Neural progenitor cell (in vitro differentiated cells): ENCODE measurements around the gene DIAPH2. TPM values are rescaled to one million over a fixed set of nuclear protein-coding genes. Genes with fewer than 3 reads are reported as not detected.

ENCODE experiments used
- DNase-seq: peaks from one replicate; pipeline ENCODE4 v3.0.0-alpha.2; 2016; ENCODE audit warnings: low spot score
- H2AFZ ChIP-seq: fragments of 200-600 bp; sonication (generic); replicated peaks from 2 replicates; pipeline ENCODE4 v1.6.1; 2016; ENCODE audit warnings: antibody characterized with exemption
- H3F3A ChIP-seq: fragments of 200-600 bp; sonication (generic); 2 replicates; pipeline ENCODE4 v1.6.1; 2016; ENCODE audit warnings: antibody characterized with exemption, low read depth
- H3K27ac ChIP-seq: fragments of 200-600 bp; sonication (generic); 2 replicates; pipeline ENCODE4 v1.5.1; 2016; ENCODE audit warnings: mild to moderate bottlenecking
- H3K27me3 ChIP-seq: fragments of 200-600 bp; sonication (generic); 2 replicates; pipeline ENCODE4 v1.6.1; 2016; ENCODE audit warnings: mild to moderate bottlenecking, moderate library complexity
- H3K36me3 ChIP-seq: fragments of 200-600 bp; sonication (generic); 2 replicates; pipeline ENCODE4 v1.5.1; 2016
- H3K4me1 ChIP-seq: fragments of 200-600 bp; sonication (generic); 2 replicates; pipeline ENCODE4 v1.6.1; 2016; ENCODE audit warnings: mixed run types
- H3K4me2 ChIP-seq: fragments of 200-600 bp; sonication (generic); 2 replicates; pipeline ENCODE4 v1.6.1; 2016
- H3K4me3 ChIP-seq: fragments of 200-600 bp; sonication (generic); 2 replicates; pipeline ENCODE4 v1.5.1; 2016
- H3K79me2 ChIP-seq: fragments of 200-600 bp; sonication (generic); 2 replicates; pipeline ENCODE4 v1.6.1; 2016; ENCODE audit warnings: low read depth
- H3K9ac ChIP-seq: fragments of 200-600 bp; sonication (generic); 2 replicates; pipeline ENCODE4 v1.6.1; 2016
- H3K9me3 ChIP-seq: fragments of 200-600 bp; sonication (generic); 2 replicates; pipeline ENCODE4 v1.5.1; 2016; ENCODE audit warnings: low read depth
- H4K20me1 ChIP-seq: fragments of 200-600 bp; sonication (generic); 2 replicates; pipeline ENCODE4 v1.6.1; 2016; ENCODE audit warnings: low read depth
- H3K27ac Mint-ChIP-seq: 3 replicates; pipeline ENCODE4 v1.8.0; 2021; ENCODE audit warnings: mixed read lengths
- H3K27me3 Mint-ChIP-seq: 2 replicates; pipeline ENCODE4 v1.8.0; 2022; ENCODE audit warnings: low read depth, mild to moderate bottlenecking, inconsistent platforms, moderate library complexity, mixed read lengths; ENCODE audit not compliant: insufficient read depth
- H3K36me3 Mint-ChIP-seq: 3 replicates; pipeline ENCODE4 v1.8.0; 2021; ENCODE audit warnings: mixed read lengths
- H3K4me1 Mint-ChIP-seq: 3 replicates; pipeline ENCODE4 v1.8.0; 2021; ENCODE audit warnings: mixed read lengths
- H3K4me3 Mint-ChIP-seq: 3 replicates; pipeline ENCODE4 v1.8.0; 2021; ENCODE audit warnings: mild to moderate bottlenecking, moderate library complexity, mixed read lengths
- H3K9me3 Mint-ChIP-seq: 3 replicates; pipeline ENCODE4 v1.8.0; 2020; ENCODE audit warnings: mixed read lengths
- EZH2 ChIP-seq: fragments of 200-600 bp; sonication (generic); IDR thresholded peaks from 2 replicates; pipeline ENCODE4 v1.6.1; 2017; ENCODE audit warnings: antibody characterized with exemption, mild to moderate bottlenecking, moderate library complexity
- EZH2phosphoT487 ChIP-seq: fragments of 200-600 bp; sonication (generic); IDR thresholded peaks from 2 replicates; pipeline ENCODE4 v1.6.1; 2017; ENCODE audit warnings: antibody characterized with exemption
- total RNA-seq: library from RNA; depleted of rRNA; stranded (reverse); fragments of >200 nt; gene quantifications from 2 replicates; pipeline ENCODE4 v1.2.3, GENCODE V29; 2015; ENCODE audit warnings: low replicate concordance
- TF ChIP-seq, protein P1 (sequence below): fragments of 200-600 bp; sonication (generic); IDR thresholded peaks from 2 replicates; pipeline ENCODE4 v1.5.1; 2017; ENCODE audit warnings: antibody characterized with exemption, mild to moderate bottlenecking

The DIAPH2 gene
- total RNA-seq, 1 donor from 2014 or later = 24.0 TPM

GRCh38 chrX:97594646-97595224 is 910.1 kb downstream of the DIAPH2 start:
- no peak overlapping the region for H3K4me3 Mint-ChIP-seq
- peak overlapping the region; percentile 7 for H3K27ac ChIP-seq
- H3K79me2 ChIP-seq = no peaks in the 10 kb centered on the region
- no peaks in the 10 kb centered on the region for H4K20me1 ChIP-seq
- H3K9me3 ChIP-seq = no peaks in the 10 kb centered on the region
- H3K4me1 ChIP-seq = peaks cover 34% of the 10 kb centered on the region
- H3K36me3 Mint-ChIP-seq = no peaks in the 10 kb centered on the region
- peaks cover 12% of the 10 kb centered on the region for H3K9me3 Mint-ChIP-seq
- no peak overlapping the region for H3K4me3 ChIP-seq
- TF ChIP-seq EZH2phosphoT487 = no peak
- TF ChIP-seq, protein P1, sequence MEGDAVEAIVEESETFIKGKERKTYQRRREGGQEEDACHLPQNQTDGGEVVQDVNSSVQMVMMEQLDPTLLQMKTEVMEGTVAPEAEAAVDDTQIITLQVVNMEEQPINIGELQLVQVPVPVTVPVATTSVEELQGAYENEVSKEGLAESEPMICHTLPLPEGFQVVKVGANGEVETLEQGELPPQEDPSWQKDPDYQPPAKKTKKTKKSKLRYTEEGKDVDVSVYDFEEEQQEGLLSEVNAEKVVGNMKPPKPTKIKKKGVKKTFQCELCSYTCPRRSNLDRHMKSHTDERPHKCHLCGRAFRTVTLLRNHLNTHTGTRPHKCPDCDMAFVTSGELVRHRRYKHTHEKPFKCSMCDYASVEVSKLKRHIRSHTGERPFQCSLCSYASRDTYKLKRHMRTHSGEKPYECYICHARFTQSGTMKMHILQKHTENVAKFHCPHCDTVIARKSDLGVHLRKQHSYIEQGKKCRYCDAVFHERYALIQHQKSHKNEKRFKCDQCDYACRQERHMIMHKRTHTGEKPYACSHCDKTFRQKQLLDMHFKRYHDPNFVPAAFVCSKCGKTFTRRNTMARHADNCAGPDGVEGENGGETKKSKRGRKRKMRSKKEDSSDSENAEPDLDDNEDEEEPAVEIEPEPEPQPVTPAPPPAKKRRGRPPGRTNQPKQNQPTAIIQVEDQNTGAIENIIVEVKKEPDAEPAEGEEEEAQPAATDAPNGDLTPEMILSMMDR = no peak
- TF ChIP-seq EZH2 = no peak
- H3K36me3 ChIP-seq = no peaks in the 10 kb centered on the region
- no peak for DNase-seq
- H3F3A ChIP-seq = peaks cover 35% of the 10 kb centered on the region
- H3K27me3 Mint-ChIP-seq = no peaks in the 10 kb centered on the region
- H3K27me3 ChIP-seq = no peaks in the 10 kb centered on the region
- peaks cover 10% of the 10 kb centered on the region for H3K4me1 Mint-ChIP-seq
- no peak overlapping the region for H2AFZ ChIP-seq
- H3K4me2 ChIP-seq = peak overlapping the region; percentile 35
- no peak overlapping the region for H3K27ac Mint-ChIP-seq
- no peak overlapping the region for H3K9ac ChIP-seq

DNA sequence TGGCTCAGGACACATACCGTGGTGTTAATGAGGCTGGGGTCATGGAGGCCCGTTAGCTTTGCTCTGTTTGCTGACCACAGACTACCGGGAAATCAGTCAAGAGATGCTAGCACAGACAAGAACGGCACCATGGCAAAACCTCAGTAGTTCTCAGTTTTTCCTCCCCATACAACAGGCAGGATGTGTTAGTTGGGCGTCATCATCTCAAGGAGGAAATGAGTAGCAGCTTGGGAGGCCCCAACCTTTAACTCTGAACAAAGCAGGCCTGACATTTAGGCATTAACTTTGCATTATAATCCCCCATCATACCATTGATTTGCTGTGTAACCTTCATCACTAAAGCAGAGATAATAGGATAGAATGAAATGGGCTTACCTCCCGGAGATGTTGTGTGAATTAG is 913.3 kb downstream of the DIAPH2 start:
- Histone ChIP-seq H4K20me1 (no peaks in the 10 kb centered on the region), H3K27ac (no peak overlapping the region), H3K4me1 (peaks cover 53% of the 10 kb centered on the region), H3K27me3 (no peaks in the 10 kb centered on the region), H2AFZ (peak overlapping the region; percentile 15), H3K9me3 (no peaks in the 10 kb centered on the region), H3K79me2 (no peaks in the 10 kb centered on the region), H3K4me2 (peak overlapping the region; percentile 43), H3F3A (peaks cover 35% of the 10 kb centered on the region), H3K4me3 (no peak overlapping the region), H3K9ac (no peak overlapping the region), H3K36me3 (no peaks in the 10 kb centered on the region)
- Mint-ChIP-seq H3K9me3 (peaks cover 12% of the 10 kb centered on the region), H3K27ac (peak overlapping the region; percentile 82), H3K4me1 (peaks cover 10% of the 10 kb centered on the region), H3K4me3 (no peak overlapping the region), H3K27me3 (no peaks in the 10 kb centered on the region), H3K36me3 (no peaks in the 10 kb centered on the region)
- peak; percentile 13 for DNase-seq
- TF ChIP-seq EZH2phosphoT487 (no peak), EZH2 (no peak)
- TF ChIP-seq, protein P1 = no peak

DNA sequence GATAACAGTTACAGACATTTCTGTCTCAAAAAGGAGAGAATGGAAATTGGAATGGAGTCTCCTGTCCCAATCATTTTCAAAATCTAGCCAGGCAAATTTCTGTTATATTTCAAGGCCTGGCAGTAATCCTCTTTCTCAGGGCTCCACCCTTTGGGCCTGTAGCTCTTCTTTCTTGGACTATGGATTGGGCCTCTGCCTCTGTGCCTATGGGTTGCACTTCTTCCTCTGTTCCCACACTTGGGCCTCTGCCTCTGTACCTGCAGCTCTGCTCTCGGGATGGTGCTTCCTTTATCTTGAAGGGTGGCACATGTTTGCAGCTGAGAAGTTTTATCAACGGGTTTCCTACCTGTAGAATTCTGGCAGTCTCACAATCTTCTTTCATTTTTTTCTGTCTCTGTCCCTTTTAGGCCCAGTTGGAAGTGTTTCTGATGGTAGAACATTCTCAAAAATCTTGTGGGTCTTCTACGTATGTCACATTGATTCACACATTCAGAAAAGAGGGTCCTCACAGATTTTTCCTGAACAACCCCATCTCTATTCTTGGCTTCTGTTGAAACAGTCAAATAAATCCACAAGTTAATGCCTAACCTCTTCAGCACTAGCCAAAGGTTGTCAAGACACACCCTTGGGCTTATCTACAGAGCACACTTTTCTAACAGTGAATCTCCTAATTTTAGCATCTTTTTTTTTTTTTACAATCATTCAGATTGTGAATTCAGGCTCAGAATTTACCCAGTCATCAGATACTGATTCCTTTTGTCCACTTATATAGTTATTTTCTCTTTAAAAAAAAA is 918.0 kb downstream of the DIAPH2 start:
- Histone ChIP-seq H3K27me3 (no peaks in the 10 kb centered on the region), H3K9me3 (no peaks in the 10 kb centered on the region), H3K4me1 (peaks cover 35% of the 10 kb centered on the region), H3K9ac (no peak overlapping the region), H3F3A (peaks cover 13% of the 10 kb centered on the region), H4K20me1 (no peaks in the 10 kb centered on the region), H3K4me2 (no peak overlapping the region), H3K36me3 (no peaks in the 10 kb centered on the region), H3K4me3 (no peak overlapping the region), H3K79me2 (no peaks in the 10 kb centered on the region), H3K27ac (no peak overlapping the region), H2AFZ (no peak overlapping the region)
- Mint-ChIP-seq H3K4me3 (no peak overlapping the region), H3K27me3 (no peaks in the 10 kb centered on the region), H3K27ac (no peak overlapping the region), H3K36me3 (no peaks in the 10 kb centered on the region), H3K4me1 (peaks cover 9% of the 10 kb centered on the region), H3K9me3 (peaks cover 7% of the 10 kb centered on the region)
- TF ChIP-seq EZH2phosphoT487 = no peak
- no peak for DNase-seq

DNA sequence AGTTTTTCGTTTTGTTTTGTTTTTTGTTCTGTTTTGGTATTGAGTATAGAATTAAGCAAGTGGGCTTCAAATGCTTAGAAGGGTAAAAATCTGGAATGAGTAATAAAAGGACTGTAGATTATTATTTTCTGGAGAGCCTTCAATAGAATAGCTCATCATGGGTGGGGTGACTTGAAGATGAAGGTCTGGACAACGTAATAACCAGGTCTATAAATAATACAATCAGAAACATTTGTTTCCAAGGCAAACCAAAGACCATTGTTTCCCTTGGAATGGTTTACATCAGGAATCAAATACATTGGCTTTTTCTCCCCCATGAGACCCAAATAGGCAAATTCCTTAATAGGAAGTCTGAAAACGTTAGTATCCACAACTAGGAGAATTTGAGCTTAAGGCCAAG is 920.6 kb downstream of the DIAPH2 start:
- Mint-ChIP-seq H3K36me3 (no peaks in the 10 kb centered on the region), H3K27ac (no peak overlapping the region), H3K4me3 (no peak overlapping the region), H3K4me1 (no peaks in the 10 kb centered on the region), H3K9me3 (peaks cover 6% of the 10 kb centered on the region), H3K27me3 (no peaks in the 10 kb centered on the region)
- TF ChIP-seq, protein P1 = no peak
- Histone ChIP-seq H4K20me1 (no peaks in the 10 kb centered on the region), H3K4me3 (no peak overlapping the region), H3K4me2 (no peak overlapping the region), H3K36me3 (no peaks in the 10 kb centered on the region), H2AFZ (no peak overlapping the region), H3K79me2 (no peaks in the 10 kb centered on the region), H3K27ac (no peak overlapping the region), H3K9ac (no peak overlapping the region), H3K9me3 (no peaks in the 10 kb centered on the region), H3F3A (no peaks in the 10 kb centered on the region), H3K4me1 (peaks cover 15% of the 10 kb centered on the region), H3K27me3 (no peaks in the 10 kb centered on the region)
- DNase-seq = no peak
